HepG2 (cell line): Measurements from ENCODE around the gene AARSD1.

Experiments used
- AKAP8 ChIP-seq: sonication (generic); formaldehyde crosslinking; IDR thresholded peaks from 2 replicates; pipeline ENCODE4 v1.5.1; 2020; ENCODE audit warnings: mild to moderate bottlenecking, missing genetic modification reagents
- FOXM1 ChIP-seq: sonication (generic); formaldehyde crosslinking; IDR thresholded peaks from 2 replicates; pipeline ENCODE4 v1.5.0; 2020; ENCODE audit warnings: missing genetic modification reagents
- JUN ChIP-seq: sonication (generic); formaldehyde crosslinking; IDR thresholded peaks from 2 replicates; pipeline ENCODE4 v1.4.0; 2020; ENCODE audit warnings: mild to moderate bottlenecking, missing genetic modification reagents
- KLF13 ChIP-seq: sonication (generic); formaldehyde crosslinking; IDR thresholded peaks from 2 replicates; pipeline ENCODE4 v1.4.0; 2020; ENCODE audit warnings: mild to moderate bottlenecking, missing genetic modification reagents
- KLF6 ChIP-seq: IDR thresholded peaks from 2 replicates; pipeline ENCODE4 v1.8.0; 2016; ENCODE audit warnings: missing biosample characterization, missing genetic modification reagents
- MEIS2 ChIP-seq: sonication (generic); formaldehyde crosslinking; IDR thresholded peaks from 2 replicates; pipeline ENCODE4 v1.9.0; 2021; ENCODE audit warnings: mild to moderate bottlenecking, missing genetic modification reagents
- POGK ChIP-seq: sonication (generic); formaldehyde crosslinking; conservative IDR thresholded peaks from 2 replicates; pipeline ENCODE4 v1.8.0; 2022; ENCODE audit warnings: mild to moderate bottlenecking, moderate library complexity, missing genetic modification reagents
- POLR2A ChIP-seq, 2 experiments: IDR thresholded peaks; 2 replicates each; pipeline ENCODE4 v1.6.1; 2011; ENCODE audit warnings: low read depth in 2 of 2, low read length in 2 of 2, mild to moderate bottlenecking in 1 of 2, moderate library complexity in 1 of 2; ENCODE audit not compliant: insufficient read depth in 1 of 2
- RCOR2 ChIP-seq: IDR thresholded peaks from 2 replicates; pipeline ENCODE4 v1.6.1; 2016; ENCODE audit warnings: missing biosample characterization, missing genetic modification reagents
- TBX3 ChIP-seq: fragments of 450-650 bp; IDR thresholded peaks from 2 replicates; pipeline ENCODE4 v1.6.1; 2017; ENCODE audit warnings: antibody characterized with exemption, mild to moderate bottlenecking, inconsistent platforms, borderline replicate concordance
- ZBTB20 ChIP-seq: sonication (generic); formaldehyde crosslinking; IDR thresholded peaks from 2 replicates; pipeline ENCODE4 v1.8.1; 2023; ENCODE audit warnings: missing genetic modification reagents, low read depth, mild to moderate bottlenecking, borderline replicate concordance
- ZNF101 ChIP-seq: sonication (generic); formaldehyde crosslinking; IDR thresholded peaks from 2 replicates; pipeline ENCODE4 v1.4.0; 2020; ENCODE audit warnings: mild to moderate bottlenecking, low read depth, missing genetic modification reagents, borderline replicate concordance
- ZNF24 ChIP-seq: fragments of 450-650 bp; IDR thresholded peaks from 2 replicates; pipeline ENCODE4 v1.6.1; 2017; ENCODE audit warnings: antibody characterized with exemption, mild to moderate bottlenecking
- TF ChIP-seq, protein P1 (sequence below): sonication (generic); formaldehyde crosslinking; IDR thresholded peaks from 2 replicates; pipeline ENCODE4 v1.5.0; 2020; ENCODE audit warnings: mild to moderate bottlenecking, missing genetic modification reagents, moderate library complexity

DNA sequence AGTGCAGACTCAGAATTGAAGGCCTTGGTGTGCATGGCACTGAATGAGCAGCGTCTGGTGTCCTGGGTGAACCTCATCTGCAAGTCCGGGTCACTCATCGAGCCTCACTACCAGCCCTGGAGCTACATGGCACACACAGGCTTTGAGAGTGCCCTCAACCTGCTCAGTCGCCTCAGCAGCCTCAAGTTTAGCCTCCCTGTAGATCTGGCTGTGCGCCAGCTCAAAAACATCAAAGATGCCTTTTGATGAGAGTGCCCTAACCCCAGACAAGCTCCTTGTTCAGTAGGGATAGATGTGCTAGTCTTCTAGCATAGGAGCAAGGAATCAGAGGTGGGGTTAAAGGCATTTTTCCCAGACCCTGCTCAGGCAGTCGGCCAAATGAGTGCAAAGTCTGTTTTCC is 27.2 kb upstream of the AARSD1 start:
- TF ChIP-seq TBX3: no peak
- no peak for TF ChIP-seq KLF13 (CRISPR knock-in tag)
- TF ChIP-seq, protein P1, sequence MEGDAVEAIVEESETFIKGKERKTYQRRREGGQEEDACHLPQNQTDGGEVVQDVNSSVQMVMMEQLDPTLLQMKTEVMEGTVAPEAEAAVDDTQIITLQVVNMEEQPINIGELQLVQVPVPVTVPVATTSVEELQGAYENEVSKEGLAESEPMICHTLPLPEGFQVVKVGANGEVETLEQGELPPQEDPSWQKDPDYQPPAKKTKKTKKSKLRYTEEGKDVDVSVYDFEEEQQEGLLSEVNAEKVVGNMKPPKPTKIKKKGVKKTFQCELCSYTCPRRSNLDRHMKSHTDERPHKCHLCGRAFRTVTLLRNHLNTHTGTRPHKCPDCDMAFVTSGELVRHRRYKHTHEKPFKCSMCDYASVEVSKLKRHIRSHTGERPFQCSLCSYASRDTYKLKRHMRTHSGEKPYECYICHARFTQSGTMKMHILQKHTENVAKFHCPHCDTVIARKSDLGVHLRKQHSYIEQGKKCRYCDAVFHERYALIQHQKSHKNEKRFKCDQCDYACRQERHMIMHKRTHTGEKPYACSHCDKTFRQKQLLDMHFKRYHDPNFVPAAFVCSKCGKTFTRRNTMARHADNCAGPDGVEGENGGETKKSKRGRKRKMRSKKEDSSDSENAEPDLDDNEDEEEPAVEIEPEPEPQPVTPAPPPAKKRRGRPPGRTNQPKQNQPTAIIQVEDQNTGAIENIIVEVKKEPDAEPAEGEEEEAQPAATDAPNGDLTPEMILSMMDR (CRISPR knock-in tag): no peak
- no peak for TF ChIP-seq JUN (CRISPR knock-in tag)
- no peak for TF ChIP-seq ZNF101 (CRISPR knock-in tag)
- TF ChIP-seq FOXM1 (CRISPR knock-in tag): no peak
- TF ChIP-seq POGK (CRISPR knock-in tag): no peak
- no peak for TF ChIP-seq ZNF24
- TF ChIP-seq MEIS2 (CRISPR knock-in tag): no peak
- TF ChIP-seq KLF6 (CRISPR knock-in tag): no peak
- no peak for TF ChIP-seq ZBTB20 (CRISPR knock-in tag)
- TF ChIP-seq RCOR2 (CRISPR knock-in tag): no peak
- TF ChIP-seq POLR2A (IDR thresholded peaks at IDR 0.05; ENCODE audit: insufficient read depth in 1 of 2, low read depth in 2 of 2, low read length in 2 of 2): no peak
- no peak for TF ChIP-seq AKAP8 (CRISPR knock-in tag)
